ENCODE data around the gene ABLIM2. TPM values are rescaled to one million over a fixed set of nuclear protein-coding genes. Genes with fewer than 3 reads are reported as not detected.
"Not testable (repeated sequence)": the region's sequence is repeated elsewhere in the genome, so short reads cannot be mapped to it uniquely, and the experiment has no call there.

The ABLIM2 gene
- total RNA-seq, 1 donor: 0.63 TPM

DNA sequence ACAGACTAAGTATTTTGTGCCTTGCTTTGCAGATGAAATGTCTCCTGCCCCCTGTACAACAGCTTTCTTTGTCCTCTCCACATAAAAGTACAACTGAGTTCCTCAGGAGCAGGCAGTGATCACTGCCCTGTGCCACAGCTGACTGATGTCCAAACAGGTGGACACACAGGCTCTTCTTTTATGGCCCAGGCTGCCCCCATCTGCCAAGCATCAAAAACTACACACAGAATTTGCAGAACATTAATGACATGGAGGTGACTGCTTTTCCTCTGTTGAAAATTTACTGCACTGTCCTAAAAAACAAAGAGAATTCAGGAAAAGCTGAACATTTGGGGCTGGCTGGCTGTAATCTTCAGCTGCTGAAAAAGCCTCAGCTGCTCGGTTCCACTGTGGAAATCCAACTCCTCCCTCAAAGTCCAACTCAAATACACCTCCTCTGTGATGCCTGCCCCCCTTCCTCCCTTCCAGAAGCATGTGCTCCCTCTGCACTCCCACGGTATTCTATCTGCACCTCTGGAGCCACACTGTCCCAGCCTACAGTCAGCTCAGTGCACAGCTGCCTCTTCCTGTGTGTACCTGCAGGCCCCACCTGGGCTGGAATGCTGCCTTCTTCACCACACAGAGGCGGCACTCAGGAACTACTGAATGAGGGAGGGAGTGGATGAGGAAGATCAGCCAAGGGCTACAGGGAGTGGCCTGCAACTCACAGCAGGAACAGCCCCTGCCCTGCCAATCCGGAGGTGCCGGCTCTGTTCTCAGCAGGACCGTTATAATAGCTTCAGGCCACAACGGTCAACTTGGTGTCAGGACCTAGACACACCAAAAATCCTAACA, 229.3 kb downstream of the ABLIM2 start:
- H3K27me3 ChIP-seq (ENCODE audit: insufficient read depth, low read length): no peaks in the 10 kb centered on the region
- no peaks in the 10 kb centered on the region for H3K9me3 ChIP-seq (ENCODE audit: low read depth, low read length)
- H3K4me3 ChIP-seq (ENCODE audit: low read length): no peak overlapping the region
- no peaks in the 10 kb centered on the region for H3K4me1 ChIP-seq (ENCODE audit: insufficient read depth, low read length)

DNA sequence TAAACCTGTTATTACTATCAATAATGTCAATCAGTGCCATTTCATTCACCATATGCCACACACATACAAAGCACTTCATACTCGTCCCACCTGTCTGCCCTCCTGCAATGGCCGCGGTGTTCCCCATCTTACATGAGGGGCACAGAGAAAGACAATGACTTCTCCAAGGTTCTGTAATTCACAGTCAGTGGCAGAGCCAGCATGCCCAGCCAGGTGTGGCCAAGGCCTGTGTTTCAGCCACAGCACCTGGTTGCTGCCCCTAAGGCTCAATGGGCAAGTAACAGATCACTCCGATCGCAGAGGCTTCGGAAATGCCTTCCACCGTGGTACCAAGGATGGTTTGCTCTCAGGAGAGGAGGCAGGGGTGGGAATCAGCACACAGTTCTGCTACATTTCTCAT, 229.9 kb downstream of the ABLIM2 start:
- Histone ChIP-seq H3K4me3 (ENCODE audit: low read length) (no peak overlapping the region), H3K4me1 (ENCODE audit: insufficient read depth, low read length) (no peaks in the 10 kb centered on the region), H3K9me3 (ENCODE audit: low read depth, low read length) (no peaks in the 10 kb centered on the region), H3K27me3 (ENCODE audit: insufficient read depth, low read length) (no peaks in the 10 kb centered on the region)

GRCh38 chr4:7926822-7927221, 231.8 kb downstream of the ABLIM2 start:
- Histone ChIP-seq H3K9me3 (ENCODE audit: low read depth, low read length) (no peaks in the 10 kb centered on the region), H3K27me3 (ENCODE audit: insufficient read depth, low read length) (no peaks in the 10 kb centered on the region), H3K4me3 (ENCODE audit: low read length) (no peak overlapping the region), H3K4me1 (ENCODE audit: insufficient read depth, low read length) (no peaks in the 10 kb centered on the region)

DNA sequence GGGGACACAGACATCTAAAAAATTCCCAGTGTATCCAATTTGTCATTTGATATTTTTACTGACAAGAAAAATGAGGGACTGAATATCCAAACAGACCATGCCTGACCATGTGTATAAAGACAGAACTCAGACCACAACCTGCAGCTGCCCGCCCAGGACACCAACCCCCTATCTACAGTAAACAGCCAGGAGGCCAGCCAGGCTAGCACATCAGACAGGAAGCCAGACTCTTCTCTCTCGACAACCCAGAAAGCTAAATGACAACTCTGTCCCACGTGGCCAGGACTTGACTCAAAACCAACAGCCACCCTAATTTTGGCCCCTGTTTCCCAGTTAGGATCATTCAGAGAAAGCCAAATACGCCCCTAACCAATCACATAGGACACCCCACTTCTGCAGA, 234.0 kb downstream of the ABLIM2 start:
- H3K4me1 ChIP-seq (ENCODE audit: insufficient read depth, low read length): no peaks in the 10 kb centered on the region
- H3K27me3 ChIP-seq (ENCODE audit: insufficient read depth, low read length): no peaks in the 10 kb centered on the region
- no peak overlapping the region for H3K4me3 ChIP-seq (ENCODE audit: low read length)
- no peaks in the 10 kb centered on the region for H3K9me3 ChIP-seq (ENCODE audit: low read depth, low read length)

DNA sequence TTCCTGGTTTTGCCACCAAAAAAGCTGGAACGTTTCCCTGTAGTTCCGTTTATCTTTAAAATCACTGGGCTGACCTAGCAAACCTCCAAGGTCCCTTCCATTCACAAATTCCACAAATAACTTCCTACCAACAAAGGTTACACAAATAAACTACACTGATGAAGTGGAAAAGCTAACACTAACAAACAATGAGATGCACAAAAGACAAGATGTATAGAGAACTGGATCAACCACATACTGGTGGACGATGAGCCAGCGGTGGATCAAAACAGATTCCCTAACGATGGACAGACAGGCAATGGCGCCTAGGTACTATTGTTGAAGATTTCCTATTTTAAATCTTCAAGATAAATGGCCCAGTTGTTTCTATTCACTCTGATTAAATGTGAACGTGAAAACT, 234.4 kb downstream of the ABLIM2 start:
- no peak overlapping the region for H3K4me3 ChIP-seq (ENCODE audit: low read length)
- no peaks in the 10 kb centered on the region for H3K9me3 ChIP-seq (ENCODE audit: low read depth, low read length)
- H3K27me3 ChIP-seq (ENCODE audit: insufficient read depth, low read length): no peaks in the 10 kb centered on the region
- no peaks in the 10 kb centered on the region for H3K4me1 ChIP-seq (ENCODE audit: insufficient read depth, low read length)

DNA sequence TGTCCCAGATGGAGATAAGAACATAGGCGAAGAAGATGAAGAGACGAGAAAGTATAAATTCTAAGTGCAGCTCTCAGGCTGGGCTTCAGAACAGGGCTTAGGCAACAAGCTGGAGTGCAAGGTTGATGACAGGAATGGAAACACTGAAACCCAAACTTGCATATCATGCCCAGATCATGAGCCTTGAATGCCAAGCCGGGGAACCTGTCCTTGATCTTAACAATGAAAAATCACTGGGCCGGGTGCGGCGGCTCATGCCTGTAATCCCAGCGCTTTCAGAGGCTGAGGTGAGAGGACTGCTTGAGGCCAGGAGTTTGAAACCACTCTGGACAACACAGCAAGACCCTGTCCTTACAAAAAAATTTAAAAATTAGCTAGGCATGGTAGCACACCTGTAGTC, 236.1 kb downstream of the ABLIM2 start:
- no peaks in the 10 kb centered on the region for H3K27me3 ChIP-seq (ENCODE audit: insufficient read depth, low read length)
- H3K4me3 ChIP-seq (ENCODE audit: low read length): no peak overlapping the region
- no peaks in the 10 kb centered on the region for H3K9me3 ChIP-seq (ENCODE audit: low read depth, low read length)
- no peaks in the 10 kb centered on the region for H3K4me1 ChIP-seq (ENCODE audit: insufficient read depth, low read length)

- Histone ChIP-seq H3K4me1 (ENCODE audit: insufficient read depth, low read length) (no peaks in the 10 kb centered on the region), H3K27me3 (ENCODE audit: insufficient read depth, low read length) (no peaks in the 10 kb centered on the region), H3K9me3 (ENCODE audit: low read depth, low read length) (no peaks in the 10 kb centered on the region), H3K4me3 (ENCODE audit: low read length) (no peak overlapping the region)
Measured at GRCh38 chr4:7918981-7919380, 239.6 kb downstream of the ABLIM2 start.

DNA sequence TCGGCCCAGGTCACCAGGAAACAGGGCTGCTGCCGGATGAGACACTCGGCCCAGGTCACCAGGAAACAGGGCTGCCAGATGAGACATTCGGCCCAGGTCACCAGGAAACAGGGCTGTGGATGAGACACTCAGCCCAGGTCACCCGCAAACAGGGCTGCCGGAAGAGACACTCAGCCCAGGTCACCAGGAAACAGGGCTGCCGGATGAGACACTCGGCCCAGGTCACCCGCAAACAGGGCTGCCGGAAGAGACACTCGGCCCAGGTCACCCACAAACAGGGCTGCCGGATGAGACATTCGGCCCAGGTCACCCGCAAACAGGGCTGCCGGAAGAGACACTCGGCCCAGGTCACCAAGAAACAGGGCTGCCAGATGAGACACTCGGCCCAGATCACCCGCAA, 240.4 kb downstream of the ABLIM2 start:
- not testable (repeated sequence) for H3K4me3 ChIP-seq (ENCODE audit: low read length); H3K9me3 ChIP-seq (ENCODE audit: low read depth, low read length); H3K27me3 ChIP-seq (ENCODE audit: insufficient read depth, low read length); H3K4me1 ChIP-seq (ENCODE audit: insufficient read depth, low read length)

- no peak overlapping the region for H3K4me3 ChIP-seq (ENCODE audit: low read length)
- no peaks in the 10 kb centered on the region for H3K9me3 ChIP-seq (ENCODE audit: low read depth, low read length)
- no peaks in the 10 kb centered on the region for H3K27me3 ChIP-seq (ENCODE audit: insufficient read depth, low read length)
- H3K4me1 ChIP-seq (ENCODE audit: insufficient read depth, low read length): no peaks in the 10 kb centered on the region
Measured at GRCh38 chr4:7917669-7918068, 240.9 kb downstream of the ABLIM2 start.

DNA sequence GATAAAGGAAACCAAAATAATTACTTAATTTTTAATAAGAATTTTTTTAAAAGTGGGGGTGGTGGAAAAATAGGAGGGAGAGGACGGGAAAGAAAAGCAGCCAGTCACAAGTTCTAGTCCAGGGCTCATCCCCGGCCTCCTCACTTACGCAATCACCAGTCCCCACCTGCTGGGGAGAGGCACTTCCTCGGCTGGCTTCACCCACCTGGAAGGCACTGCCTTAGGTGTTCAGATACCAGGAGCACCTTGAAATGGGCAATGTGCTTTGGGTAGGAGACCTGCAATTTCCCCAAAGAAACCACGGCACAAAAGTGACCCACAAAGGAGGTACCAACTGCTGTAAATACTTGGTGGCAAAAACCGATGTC, 242.8 kb downstream of the ABLIM2 start:
- Histone ChIP-seq H3K9me3 (ENCODE audit: low read depth, low read length) (no peaks in the 10 kb centered on the region), H3K4me1 (ENCODE audit: insufficient read depth, low read length) (no peaks in the 10 kb centered on the region), H3K4me3 (ENCODE audit: low read length) (no peak overlapping the region), H3K27me3 (ENCODE audit: insufficient read depth, low read length) (no peaks in the 10 kb centered on the region)

Other genes with a start within 250 kb of the ABLIM2 start
- 6.7 TPM for gene AFAP1, start 219.0 kb downstream of the ABLIM2 start, total RNA-seq
- 56.6 TPM for gene SH3TC1, start 40.5 kb upstream of the ABLIM2 start, total RNA-seq
- gene HTRA3, start 110.9 kb upstream of the ABLIM2 start, total RNA-seq: not detected

All from mononuclear cell (primary cell).